Endometrium (tissue), 2 donors: ENCODE data around the gene PRRC2A.

Experiments used
- FAIRE-seq: peaks from 2 replicates; lab custom pipeline; 2012; peaks lifted over from hg19 to GRCh38; lab: Jason Lieb, UNC
- donor health status: control.
- donor health status: control.

Gene PRRC2A

DNA sequence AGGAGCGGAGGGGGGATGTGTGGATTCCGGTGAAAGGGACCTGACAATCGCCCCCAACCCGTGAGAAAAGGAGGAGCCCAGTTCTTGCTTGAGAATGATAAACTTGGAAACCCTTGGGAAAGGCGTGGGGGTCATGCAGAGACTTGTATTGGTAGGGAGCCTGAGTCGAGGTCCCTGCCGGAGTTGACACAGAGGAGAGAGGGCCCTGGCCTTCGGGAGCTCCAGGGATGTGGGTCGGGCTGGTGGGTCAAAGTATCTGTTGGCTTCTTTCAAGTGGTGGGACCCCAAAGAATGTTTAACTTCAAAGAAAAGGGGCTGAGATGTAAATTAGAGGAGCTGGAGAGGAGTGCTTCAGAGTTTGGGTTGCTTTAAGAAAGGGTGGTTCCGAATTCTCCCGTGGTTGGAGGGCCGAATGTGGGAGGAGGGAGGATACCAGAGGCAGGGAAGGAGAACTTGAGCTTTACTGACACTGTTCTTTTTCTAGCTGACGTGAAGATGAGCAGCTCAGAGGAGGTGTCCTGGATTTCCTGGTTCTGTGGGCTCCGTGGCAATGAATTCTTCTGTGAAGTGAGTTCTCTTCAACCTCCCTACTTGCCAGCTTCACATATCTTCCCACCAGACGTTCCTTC is 45.9 kb downstream of the PRRC2A start:
- FAIRE-seq: no peak

DNA sequence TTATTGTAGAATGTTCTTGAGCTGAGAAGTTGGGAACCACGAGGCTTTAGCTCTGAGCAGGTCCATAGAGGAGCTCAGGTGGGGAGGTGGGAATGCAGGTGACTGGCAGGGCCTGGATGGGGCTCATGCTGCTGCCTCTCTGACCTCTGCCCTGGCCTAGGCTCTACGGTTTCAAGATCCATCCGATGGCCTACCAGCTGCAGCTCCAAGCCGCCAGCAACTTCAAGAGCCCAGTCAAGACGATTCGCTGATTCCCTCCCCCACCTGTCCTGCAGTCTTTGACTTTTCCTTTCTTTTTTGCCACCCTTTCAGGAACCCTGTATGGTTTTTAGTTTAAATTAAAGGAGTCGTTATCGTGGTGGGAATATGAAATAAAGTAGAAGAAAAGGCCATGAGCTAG is 49.2 kb downstream of the PRRC2A start, which contains the start of gene LY6G5B:
LY6G5B (plus strand) TSS at position 301 of the 400 bp plus-strand sequence. CDS start 975 bp downstream, outside the sequence.
- FAIRE-seq: no peak

- FAIRE-seq: no peak
These were observed 55.9 kb downstream of the PRRC2A start for GRCh38 chr6:31676322-31676903.

DNA sequence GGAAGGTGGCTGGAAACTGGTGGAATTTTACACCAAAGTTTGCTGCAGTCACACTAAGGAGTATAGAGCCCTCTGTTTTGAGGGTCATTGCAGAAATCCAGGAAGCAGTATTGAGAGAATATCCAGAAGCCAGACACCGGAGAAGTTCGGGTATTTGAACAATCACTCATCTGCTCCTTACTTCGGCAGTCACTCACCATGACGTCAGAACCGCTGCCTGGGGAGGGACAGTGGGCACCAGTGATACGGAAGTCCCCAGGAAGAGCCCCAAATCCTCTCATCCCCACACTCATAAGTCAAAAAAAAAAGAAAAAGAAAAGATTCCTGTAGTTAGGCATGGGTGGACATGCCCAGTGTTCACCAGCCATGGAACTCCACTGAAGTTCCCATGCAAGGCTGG is 56.4 kb downstream of the PRRC2A start:
- FAIRE-seq: no peak

DNA sequence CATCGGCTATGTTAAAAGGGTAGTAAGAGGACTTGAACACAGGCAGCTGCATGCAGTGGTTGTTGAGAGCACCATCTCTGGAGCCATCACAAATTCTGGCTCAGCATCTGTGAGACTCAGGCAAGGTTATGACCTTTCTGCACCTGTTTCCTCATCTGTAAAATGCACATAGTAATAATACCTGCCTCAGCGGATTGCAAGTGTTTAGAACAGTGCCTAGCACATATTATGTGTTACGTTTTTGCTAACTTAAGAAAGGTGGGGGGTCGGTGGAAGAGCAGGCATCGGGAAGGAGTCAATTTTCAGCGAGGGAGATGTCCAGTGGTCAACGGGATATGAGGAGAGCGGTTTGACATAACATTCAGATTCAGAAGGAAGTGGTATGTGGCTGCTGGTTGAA is 57.4 kb downstream of the PRRC2A start:
- no peak for FAIRE-seq

DNA sequence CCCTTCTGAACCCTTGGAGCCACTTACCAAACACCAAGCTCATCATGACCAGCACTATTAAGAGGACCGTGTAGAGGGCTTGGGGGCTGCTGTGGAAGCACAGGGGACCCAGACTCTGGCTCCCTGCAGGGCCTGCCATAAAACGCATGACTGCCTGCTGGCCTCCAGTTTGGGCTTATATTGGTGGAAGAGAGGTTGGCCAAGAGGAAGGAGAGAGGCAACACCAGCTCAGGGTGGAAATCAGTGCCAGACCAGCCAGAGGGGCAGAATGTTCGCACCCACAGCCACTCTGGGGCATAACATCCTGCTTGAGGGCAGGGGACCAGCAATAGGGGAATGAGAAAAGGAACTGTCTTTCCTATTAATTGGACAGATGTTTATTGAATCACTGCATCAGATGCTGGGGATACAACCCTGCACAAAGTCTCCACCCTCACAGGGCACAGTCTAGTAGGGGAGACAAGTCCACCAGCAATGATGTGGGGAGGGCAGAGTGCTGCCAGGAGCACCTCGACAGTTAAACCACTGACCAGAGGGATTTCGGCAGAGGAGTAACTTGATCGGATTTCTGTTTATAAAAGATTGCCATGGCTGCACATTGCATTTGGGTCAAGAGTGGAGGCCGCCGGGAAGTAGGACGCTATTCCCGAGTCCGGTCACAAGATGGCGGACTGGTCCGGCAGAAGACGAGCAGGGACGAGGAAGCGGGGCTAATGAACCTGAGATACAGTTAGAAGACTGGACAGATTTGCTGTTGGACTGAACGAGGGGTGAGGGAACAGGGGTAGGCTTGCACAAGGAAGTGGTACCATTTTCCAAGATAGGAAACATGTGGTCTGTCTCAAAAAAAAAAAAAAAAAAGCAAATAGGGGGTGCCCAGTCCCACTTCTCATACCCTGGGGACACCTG is 60.0 kb downstream of the PRRC2A start, which contains the start of gene LY6G5C:
LY6G5C (minus strand) TSS at position 842 of the 909 bp plus-strand sequence; CDS start at position 148, 694 bp downstream.
- peak; percentile 35 for FAIRE-seq

- FAIRE-seq: no peak
These were observed 60.7 kb downstream of the PRRC2A start for GRCh38 chr6:31681135-31681671.

GRCh38 chr6:31683591-31683990 is 63.1 kb downstream of the PRRC2A start:
- FAIRE-seq: no peak

GRCh38 chr6:31686483-31686882 is 66.0 kb downstream of the PRRC2A start:
- no peak for FAIRE-seq

- no peak for FAIRE-seq
These were observed 66.8 kb downstream of the PRRC2A start for GRCh38 chr6:31687321-31687720.
